Measurements from ENCODE around the gene LEFTY1.
"Not testable (repeated sequence)": the region's sequence is repeated elsewhere in the genome, so short reads cannot be mapped to it uniquely, and the experiment has no call there.

Gene LEFTY1

DNA sequence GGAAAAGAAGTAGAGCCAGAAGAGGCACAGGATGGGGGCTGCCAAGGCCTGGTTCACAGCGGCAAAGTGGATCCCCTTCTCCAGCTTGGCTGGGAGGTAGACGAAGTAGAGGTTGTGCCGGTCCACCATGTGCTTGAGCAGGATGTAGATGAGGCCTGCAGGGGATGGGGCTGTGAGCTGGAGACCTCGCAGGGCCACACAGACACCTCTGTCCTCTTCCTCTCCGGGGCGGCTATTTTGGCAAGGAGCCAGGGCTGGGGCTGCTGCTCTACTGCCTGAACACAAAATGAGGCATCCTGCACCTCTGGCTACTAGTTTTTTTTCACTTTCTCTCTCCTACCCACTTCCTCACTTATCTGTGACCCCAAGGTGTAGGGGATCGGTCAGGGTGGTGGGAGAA lies 39.0 kb downstream of the LEFTY1 start:
- peak; percentile 58 for DNase-seq (ENCODE audit: low read depth)

DNA sequence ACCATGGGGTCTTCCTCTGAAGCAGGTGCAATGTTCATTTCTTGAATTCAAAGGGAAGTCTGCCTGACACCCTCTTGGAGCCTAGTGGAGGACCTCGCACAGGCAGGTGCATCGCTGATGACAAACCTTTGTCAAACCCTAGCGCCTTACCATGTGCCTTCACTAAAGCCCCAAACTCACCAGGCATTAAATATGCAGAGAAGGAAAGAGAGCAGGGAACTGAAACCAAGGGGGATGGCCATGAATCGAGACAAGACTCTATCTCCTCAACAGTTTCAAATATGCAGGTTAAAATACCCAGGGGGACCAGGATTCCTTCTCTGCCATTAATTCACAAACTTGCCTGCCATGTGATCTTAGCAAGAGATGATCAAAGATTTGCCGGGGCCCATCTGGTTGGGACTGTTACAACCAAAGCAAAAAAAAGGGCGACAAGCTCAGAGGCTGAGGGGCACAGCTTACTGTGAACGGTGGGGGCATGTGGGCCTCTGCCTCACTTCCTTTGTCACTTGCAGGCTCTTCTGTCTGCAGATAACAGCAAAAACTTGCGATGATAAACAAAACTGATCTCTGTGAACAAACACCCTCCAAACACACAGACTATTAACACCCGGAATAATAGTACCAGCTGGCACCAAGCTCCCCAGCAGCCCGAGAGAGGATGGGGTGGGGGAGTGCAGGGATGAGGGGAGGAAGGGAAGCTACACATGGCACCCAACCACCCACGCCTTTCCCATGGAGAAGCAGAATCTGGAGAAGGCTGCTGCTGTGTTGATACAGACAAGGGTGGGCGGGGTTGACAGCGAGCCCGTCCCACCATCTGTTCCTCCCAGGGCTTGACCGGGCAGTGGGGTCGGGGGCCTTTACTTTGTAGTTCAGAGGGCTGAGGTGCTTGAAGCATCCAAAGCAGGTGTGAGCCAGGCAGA lies 40.7 kb downstream of the LEFTY1 start:
- peak; percentile 37 for DNase-seq (ENCODE audit: low read depth)

DNA sequence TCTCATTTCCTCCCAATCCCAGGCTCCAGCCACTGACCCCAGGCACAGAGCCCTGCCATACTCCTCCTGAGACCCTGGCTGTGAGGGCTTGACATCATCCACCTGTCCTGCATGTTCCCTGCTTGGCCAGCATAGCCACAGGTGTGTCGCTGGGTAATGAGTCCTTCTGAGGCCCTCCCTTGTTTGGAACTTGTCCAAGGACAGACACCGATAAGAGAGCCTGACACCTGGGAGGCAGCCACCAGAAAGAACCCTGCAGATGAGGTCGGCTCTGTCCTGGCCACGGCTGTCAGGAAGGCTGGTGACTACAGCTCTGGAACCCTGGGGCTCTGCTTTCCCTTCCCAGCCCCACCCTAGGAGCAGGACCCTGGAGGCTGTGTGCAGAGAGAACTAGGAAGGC lies 41.3 kb downstream of the LEFTY1 start:
- no peak for DNase-seq (ENCODE audit: low read depth)

DNA sequence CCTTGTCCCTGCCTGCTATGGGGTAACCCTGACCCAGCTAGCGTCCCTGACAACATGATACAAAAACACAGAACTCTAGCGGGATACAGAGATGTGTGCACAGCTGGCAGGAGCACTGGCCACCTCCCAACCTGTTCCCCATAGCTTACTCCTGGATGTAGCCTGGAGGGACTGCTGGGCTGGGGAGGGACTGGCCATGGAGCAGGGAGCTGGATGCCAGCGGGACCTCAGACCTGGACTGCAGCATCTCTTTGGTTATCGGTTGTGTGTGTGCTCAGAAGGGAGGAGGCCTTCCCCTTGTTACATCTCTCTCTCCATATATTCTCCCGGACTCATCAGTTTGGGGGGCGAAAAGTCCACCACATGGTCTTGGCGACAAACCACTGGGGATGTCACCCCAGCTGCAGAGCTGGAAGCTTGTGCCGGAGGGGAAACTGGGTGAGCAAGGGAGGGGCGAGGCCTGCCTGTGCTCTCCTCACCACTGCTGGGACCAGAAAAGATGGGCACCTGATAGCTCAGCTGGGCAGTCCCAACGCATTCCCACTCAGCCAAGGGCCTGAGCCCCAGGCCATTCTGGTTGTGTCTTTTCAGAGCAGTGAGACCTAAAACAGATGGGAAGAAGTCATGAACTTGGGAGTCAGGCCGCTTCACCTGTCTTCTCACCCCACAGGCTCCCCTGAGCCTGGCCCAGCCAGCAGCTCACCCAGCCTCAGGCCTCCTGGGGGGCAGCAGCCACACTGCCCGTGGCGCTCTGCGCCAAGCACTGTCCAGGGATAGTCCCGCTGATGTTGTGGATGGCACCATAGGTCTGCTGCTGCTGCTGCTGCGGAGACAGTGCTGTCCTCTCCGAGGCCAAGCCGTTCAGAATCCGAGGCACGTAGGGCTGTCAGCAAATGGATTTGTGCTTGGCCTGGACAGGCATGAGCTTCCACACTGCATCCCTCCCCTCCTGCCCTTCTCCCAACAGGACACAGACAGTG lies 42.3 kb downstream of the LEFTY1 start:
- DNase-seq (ENCODE audit: low read depth): no peak

DNA sequence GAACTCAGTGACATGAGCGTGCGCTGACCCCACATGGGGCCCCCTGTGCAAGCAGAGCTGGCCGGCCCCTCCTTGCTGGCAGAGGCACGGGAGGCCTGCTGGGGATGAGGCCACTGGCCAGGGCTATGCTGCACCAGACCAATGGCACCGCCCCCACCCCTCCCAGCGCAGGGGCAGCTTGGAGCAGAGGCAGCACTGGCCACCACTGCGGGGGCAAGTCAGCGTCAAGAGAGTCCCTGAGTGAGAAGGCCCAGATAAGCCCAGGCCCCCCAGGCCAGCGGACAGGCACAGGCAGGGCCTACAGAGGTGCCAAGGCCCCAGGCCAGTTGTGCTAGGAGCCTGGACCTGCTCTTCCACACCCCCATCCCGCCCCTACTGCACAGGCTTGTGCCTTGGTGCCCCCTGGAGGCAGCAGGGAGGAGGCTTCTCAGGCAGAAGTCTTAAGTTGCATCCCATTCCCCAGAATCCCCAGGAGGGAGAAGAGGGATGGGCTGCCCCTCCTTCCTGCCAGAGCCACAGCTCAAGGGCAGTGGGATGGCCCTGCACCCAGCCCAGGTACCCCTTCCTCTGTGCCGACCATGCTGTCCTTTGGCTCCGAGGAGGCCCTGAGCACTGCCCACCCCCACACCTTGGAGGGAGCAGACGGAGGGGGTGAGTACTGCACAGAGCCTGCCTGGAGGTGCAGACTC lies 43.2 kb downstream of the LEFTY1 start:
- DNase-seq (ENCODE audit: low read depth): no peak

DNA sequence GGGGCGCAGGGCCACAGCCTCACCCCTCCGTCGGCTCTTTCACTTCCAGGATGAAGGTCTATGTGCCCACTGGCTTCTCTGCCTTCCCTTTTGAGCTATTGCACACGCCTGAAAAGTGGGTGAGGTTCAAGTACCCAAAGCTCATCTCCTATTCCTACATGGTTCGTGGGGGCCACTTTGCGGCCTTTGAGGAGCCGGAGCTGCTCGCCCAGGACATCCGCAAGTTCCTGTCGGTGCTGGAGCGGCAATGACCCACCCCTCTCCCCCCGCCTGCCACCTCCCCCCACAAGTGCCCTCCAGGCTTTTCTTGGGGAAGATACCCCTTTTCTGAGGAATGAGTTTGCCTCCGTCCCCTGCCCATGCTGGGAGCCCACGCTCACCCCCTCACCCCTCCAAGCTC lies 43.8 kb downstream of the LEFTY1 start:
- DNase-seq (ENCODE audit: low read depth): no peak

DNA sequence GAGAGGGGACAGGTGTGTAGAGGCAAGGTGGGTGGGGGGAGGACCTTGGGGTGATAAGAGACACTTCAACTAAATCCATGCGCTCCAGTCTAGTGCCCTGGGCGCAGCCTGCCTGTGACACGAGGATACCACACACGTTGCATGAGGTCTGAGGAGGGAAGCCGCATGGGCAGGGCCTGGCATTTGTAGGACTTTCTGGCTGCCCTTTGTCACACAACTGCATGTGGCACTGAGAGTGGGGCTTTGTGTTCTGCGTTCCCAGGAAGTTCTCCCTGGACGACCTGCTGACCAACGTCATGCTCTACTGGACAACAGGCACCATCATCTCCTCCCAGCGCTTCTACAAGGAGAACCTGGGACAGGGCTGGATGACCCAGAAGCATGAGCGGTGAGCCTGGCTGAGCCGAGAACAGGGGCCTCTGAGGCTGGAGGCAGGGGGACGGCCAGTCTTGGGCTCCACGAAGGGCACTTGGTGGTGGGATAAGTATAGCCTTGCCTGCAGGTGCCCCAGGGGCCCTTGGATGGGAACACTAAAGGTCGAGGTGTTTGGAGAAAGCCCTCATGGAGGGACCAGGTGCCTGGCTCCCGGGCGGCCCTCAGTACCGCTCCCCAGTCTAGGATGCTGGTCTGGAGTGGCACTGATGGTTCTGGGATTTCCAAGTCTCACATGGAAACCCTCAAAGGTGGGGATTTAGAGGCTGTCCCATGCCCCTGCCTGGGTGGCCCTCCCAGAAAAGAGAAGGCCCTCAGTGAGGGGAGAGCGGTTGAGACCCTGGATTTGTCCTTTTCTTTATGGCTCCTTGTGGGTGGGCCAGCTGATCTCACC lies 44.5 kb downstream of the LEFTY1 start:
- DNase-seq (ENCODE audit: low read depth): no peak

DNA sequence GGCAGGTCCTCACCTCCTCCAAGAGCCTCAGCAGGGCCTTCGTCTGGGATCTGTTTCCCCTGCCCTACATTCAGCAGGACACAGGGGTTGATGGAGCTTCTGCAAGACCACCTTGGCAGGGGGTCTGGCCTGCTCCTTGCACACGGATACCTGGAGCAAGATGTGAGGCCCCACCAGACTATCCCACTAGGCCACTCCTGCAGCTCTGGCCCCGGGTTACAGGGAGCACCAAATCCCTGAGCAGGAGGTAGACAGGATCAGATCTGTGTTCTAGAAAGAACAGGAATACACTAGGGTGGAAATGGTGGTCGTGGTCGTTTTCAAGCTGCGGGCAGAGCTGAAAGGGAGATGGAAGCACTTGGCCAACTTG lies 45.5 kb downstream of the LEFTY1 start:
- DNase-seq (ENCODE audit: low read depth): no peak

DNA sequence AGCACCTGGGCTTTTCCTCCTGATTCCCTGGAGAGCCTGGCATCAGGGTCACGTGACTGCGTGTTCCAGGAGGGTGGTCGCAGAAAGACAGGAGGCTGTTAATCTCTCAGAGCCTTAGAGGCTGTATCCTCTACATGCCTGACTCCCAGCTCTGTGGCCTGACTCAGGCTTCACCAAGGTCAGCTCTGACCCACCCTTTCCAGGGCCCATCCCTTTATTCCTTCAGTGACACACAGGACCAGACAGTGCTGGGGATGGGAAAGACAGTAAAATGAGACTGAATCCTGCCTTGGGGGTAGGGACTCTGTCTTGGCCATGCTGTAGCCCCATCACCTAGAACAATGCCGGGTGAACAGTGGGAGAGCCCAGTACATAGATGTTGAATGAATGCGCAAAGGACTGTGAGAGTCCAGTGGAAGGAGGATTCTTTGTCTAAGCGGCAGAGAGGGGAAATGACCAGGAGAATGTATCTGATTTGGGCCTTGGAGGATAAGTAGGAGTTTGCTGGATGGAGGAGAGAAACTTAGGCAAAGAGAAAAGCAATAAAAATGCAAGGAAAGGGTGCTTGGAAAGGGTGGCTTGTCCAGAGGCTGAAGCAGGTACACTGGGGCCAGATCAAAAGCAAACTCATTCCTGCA lies 46.0 kb downstream of the LEFTY1 start:
- no peak for DNase-seq (ENCODE audit: low read depth)

DNA sequence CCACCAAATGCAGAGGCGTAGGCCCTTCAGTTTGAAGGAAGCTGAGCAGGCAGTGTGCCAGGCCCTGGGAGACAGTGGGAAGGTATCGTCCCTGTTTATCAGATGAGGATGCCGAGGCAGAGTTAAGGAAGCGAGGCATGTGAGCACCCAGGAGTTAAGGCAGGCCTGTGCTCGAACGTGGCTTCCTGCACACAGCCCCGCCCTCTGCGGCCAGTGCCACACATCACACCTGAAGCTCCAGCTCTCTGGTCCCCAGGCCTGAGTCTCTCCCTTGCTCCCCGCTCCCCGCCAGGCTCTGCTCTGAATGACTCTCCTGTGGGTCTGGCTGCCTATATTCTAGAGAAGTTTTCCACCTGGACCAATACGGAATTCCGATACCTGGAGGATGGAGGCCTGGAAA lies 46.9 kb downstream of the LEFTY1 start:
- DNase-seq (ENCODE audit: low read depth): no peak

DNA sequence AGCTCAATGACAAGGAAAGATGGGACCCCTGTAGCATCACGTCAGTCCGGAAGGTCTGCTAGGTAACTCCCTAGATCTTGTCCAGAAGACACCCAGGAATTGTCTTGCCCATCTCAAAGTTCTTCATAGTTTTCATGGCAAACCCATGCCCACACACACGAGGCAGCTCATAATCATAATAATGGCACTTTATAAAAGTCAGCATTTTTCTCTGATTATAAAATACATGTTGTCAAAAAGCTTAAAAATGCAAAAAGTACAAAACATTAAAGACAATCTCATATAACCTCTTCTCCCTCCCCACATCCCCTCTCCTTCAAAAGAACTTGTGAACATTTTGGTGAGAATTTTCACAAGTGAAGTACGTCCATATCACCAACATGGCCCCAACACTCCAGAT lies 48.2 kb downstream of the LEFTY1 start:
- DNase-seq (ENCODE audit: low read depth): no peak

DNA sequence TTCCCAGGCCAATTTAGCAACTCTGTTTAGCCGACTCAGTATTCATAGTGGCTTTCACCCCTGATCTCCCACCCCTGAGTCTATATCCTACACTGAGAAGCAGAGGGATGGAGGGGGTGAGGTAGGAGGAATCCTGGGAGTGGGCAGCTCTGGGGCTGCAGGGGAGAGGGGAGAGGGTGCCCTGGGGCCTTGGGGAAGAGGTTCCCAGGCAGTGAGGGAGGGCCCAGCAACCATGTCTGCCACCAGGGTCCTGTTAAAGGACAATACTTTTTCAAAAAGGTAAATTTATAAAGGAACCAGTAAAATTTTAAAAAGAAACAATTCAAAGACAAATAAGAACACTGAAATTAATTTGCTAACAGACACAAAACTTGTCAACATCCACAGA lies 48.7 kb downstream of the LEFTY1 start:
- DNase-seq (ENCODE audit: low read depth): no peak

DNA sequence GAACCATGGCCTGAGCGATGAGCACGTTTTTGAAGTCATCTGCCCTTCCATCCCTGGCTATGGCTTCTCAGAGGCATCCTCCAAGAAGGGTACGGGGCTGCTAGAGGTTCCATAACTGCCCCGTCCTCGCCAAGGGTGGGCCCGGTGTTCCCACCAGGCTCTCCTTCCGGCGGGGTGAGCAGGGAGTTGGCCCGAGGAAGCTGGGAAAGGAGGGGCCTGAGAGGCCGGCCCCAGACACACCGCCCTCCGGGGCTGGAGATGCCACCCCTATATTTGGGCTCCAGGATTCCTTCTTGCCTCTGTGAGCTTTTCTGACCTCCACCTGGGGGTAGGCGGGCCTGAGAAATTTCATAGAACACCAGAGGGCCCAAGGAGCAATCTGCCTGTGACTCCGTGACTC lies 50.2 kb downstream of the LEFTY1 start:
- no peak for DNase-seq (ENCODE audit: low read depth)

DNA sequence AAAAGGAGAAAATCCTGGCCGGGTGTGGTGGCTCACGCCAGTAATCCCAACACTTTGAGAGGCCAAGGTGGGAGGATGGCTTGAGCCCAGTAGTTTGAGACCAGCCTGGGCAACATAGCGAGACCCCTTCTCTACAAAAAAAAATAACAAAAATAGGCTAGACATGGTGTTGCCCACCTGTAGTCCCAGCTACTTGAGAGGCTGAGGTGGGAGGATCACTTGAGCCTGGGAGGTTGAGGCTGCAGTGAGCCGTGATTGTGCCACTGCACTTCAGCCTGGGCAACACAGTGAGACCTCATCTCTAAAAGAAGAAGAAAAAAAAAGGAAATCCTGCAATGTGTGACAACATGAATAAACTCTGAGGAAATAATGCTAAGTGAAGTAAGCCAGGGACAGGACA lies 52.6 kb downstream of the LEFTY1 start:
- DNase-seq (ENCODE audit: low read depth): not testable (repeated sequence)

All from activated gamma-delta T cell treated with anti-CD3 and anti-CD28 coated beads, Interleukin-2, amount 50 U/mL, for 16 hours (primary cell).